Esophagus muscularis mucosa (tissue), 3 donors: ENCODE results near the gene ANO8.

Experiments
- POLR2A ChIP-seq: fragments of 450-650 bp; IDR thresholded peaks from one replicate; pipeline ENCODE4 v1.6.1; 2017; ENCODE audit warnings: antibody characterized with exemption, moderate library complexity, mild to moderate bottlenecking, low read depth
- TF ChIP-seq, protein P1 (sequence below), 3 experiments: fragments of 200-600 bp in 2 of 3; fragments of 450-650 bp in 1 of 3; sonication (generic) in 2 of 3; IDR thresholded peaks; one replicate each; pipeline ENCODE4 v1.5.1; 2017 to 2019; ENCODE audit warnings: antibody characterized with exemption in 3 of 3, mild to moderate bottlenecking in 2 of 3, moderate library complexity in 1 of 3

DNA sequence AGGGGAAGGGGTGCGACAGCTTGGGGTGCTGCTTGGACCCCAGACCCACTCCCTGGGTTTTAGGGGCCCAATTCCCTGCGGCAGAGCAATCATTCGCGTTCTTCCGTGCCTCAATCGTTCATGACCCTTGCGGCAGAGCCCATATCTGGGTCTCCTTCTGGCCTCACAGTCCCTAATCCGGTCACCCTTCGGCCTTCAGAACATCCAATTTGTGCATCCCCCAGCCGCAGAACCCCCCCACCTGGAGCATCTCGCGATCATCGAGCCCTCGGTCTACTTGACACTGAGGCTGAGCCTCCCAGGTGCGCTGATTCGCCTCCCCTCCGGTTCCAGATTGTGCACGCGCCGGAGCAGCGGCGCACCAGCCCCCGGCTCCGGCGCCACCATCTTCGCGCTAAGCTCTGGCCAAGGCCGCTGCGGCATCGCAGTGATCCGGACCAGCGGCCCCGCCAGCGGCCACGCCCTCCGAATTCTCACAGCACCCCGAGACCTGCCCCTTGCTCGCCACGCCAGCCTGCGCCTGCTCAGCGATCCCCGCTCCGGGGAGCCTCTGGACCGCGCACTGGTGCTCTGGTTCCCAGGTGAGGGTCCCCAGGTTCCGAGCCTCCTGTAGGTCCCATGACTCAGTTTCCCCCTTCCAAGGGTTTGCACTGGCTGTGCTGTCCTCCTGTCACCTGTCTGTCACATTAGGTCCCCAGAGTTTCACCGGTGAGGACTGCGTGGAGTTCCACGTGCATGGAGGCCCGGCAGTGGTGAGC lies 3.2 kb upstream of the ANO8 start:
- TF ChIP-seq, protein P1, sequence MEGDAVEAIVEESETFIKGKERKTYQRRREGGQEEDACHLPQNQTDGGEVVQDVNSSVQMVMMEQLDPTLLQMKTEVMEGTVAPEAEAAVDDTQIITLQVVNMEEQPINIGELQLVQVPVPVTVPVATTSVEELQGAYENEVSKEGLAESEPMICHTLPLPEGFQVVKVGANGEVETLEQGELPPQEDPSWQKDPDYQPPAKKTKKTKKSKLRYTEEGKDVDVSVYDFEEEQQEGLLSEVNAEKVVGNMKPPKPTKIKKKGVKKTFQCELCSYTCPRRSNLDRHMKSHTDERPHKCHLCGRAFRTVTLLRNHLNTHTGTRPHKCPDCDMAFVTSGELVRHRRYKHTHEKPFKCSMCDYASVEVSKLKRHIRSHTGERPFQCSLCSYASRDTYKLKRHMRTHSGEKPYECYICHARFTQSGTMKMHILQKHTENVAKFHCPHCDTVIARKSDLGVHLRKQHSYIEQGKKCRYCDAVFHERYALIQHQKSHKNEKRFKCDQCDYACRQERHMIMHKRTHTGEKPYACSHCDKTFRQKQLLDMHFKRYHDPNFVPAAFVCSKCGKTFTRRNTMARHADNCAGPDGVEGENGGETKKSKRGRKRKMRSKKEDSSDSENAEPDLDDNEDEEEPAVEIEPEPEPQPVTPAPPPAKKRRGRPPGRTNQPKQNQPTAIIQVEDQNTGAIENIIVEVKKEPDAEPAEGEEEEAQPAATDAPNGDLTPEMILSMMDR (IDR thresholded peaks at IDR 0.05) = no peak
- no peak for TF ChIP-seq POLR2A
